ENCODE measurements around the gene ESRP2. TPM values are rescaled to one million over a fixed set of nuclear protein-coding genes. Genes with fewer than 3 reads are reported as not detected.

The ESRP2 gene
- total RNA-seq, 1 donor from 2014 or later = 64.5 TPM

DNA sequence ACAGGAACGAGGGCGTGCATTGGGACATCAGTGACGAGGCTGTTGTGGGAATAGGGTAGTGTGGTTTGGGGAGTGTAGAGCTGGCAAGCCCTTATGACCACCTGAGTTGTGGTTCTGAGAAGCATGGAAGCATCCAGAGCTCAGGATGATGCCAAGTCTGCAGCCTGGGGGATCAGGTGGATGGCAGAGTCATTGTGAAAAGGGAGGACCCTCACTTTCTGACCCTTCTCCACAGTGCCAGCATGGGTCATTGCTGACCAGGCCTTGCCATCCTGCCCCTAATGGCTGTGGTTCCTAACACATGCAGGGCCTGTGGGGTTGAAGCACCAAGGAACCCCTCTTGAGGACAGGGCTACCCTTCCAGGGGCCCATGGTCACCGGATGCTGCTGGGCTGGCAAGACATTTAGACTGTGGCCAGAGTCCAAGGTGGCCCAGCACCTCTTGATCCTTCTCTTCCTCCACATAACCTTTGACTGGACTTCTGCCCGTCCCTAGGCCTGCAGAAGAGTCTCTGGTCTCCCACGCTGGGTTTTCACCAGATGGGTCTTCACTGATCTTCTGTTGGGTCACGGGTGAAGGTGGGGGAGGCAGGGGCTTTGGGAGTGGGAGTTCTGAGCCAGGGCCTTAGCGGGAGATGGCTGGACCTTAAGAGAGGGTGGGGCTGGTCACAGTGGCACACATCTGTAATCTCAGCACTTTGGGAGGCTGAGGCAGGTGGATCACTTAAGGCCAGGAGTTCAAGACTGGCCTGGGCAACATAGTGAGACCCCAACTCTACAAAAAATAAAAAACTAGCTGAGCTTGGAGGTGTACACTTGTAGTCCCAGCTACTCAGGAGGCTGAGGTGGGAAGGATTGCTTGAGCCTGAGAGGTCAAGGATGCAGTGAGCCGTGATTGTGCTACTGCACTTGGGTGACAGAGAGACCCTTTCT is 7.3 kb upstream of the ESRP2 start:
- peaks cover 46% of the 10 kb centered on the region for H3K4me1 ChIP-seq

DNA sequence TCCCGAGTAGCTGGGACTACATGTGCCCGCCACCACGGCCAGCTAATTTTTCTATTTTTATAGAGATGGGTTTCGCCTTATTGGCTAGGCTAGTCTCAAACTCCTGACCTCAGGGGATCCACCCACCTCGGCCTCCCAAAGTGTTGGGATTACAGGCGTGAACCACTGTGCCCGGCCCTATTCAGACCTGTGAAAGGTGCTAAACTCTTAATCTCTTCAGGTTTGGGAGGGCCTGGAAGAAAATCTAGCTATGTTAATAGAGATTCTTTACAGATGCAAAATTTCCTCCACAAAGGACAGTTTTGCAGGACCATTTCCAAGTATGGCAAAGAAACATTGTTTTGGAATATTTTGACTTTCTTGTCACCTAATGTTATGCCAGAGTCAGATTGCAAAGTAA is 6.2 kb upstream of the ESRP2 start:
- Histone ChIP-seq H3K9me3 (no peaks in the 10 kb centered on the region), H3K4me3 (no peak overlapping the region), H3K4me1 (peaks cover 41% of the 10 kb centered on the region), H3K36me3 (no peaks in the 10 kb centered on the region), H3K27ac (no peak overlapping the region), H3K27me3 (ENCODE audit: low read depth) (no peaks in the 10 kb centered on the region)
- TF ChIP-seq, protein P1, sequence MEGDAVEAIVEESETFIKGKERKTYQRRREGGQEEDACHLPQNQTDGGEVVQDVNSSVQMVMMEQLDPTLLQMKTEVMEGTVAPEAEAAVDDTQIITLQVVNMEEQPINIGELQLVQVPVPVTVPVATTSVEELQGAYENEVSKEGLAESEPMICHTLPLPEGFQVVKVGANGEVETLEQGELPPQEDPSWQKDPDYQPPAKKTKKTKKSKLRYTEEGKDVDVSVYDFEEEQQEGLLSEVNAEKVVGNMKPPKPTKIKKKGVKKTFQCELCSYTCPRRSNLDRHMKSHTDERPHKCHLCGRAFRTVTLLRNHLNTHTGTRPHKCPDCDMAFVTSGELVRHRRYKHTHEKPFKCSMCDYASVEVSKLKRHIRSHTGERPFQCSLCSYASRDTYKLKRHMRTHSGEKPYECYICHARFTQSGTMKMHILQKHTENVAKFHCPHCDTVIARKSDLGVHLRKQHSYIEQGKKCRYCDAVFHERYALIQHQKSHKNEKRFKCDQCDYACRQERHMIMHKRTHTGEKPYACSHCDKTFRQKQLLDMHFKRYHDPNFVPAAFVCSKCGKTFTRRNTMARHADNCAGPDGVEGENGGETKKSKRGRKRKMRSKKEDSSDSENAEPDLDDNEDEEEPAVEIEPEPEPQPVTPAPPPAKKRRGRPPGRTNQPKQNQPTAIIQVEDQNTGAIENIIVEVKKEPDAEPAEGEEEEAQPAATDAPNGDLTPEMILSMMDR (IDR thresholded peaks at IDR 0.05) = no peak
- peak; percentile 11 for DNase-seq
- no peak for ATAC-seq
- intact Hi-C loops (cut with DNase I) = no loop called here

More for the DNA sequence above, 7.3 kb upstream of the ESRP2 start:
- Histone ChIP-seq H3K36me3 (no peaks in the 10 kb centered on the region), H3K27me3 (ENCODE audit: low read depth) (no peaks in the 10 kb centered on the region), H3K9me3 (no peaks in the 10 kb centered on the region), H3K27ac (no peak overlapping the region), H3K4me3 (no peak overlapping the region)
- intact Hi-C loops (cut with DNase I) = no loop called here
- TF ChIP-seq, protein P1 (IDR thresholded peaks at IDR 0.05) = no peak
- ATAC-seq (no peak), DNase-seq (peak; percentile 5)

DNA sequence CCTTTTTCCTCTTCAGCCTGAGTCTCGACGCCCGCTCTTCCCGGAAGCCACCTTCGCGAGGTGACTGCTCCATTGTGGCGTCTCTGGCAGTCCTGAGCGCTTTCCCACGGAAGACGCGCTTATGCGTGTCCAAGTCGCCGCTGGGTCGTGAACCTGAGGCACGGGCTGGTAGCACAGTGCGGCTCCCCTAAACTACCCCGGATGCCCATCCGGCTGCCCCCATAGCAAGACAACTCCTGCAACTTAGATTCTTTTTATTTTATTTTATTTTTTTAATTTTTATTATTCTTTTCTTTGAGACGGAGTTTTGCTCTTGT is 2.1 kb upstream of the ESRP2 start:
- DNase-seq (no peak), ATAC-seq (no peak)
- Histone ChIP-seq H3K9me3 (no peaks in the 10 kb centered on the region), H3K36me3 (peaks cover 1% of the 10 kb centered on the region), H3K4me1 (peaks cover 40% of the 10 kb centered on the region), H3K4me3 (peak overlapping the region; percentile 78), H3K27me3 (ENCODE audit: low read depth) (no peaks in the 10 kb centered on the region), H3K27ac (peak overlapping the region; percentile 94)
- intact Hi-C loops (cut with DNase I) = no loop called here
- TF ChIP-seq, protein P1 (IDR thresholded peaks at IDR 0.05) = no peak

DNA sequence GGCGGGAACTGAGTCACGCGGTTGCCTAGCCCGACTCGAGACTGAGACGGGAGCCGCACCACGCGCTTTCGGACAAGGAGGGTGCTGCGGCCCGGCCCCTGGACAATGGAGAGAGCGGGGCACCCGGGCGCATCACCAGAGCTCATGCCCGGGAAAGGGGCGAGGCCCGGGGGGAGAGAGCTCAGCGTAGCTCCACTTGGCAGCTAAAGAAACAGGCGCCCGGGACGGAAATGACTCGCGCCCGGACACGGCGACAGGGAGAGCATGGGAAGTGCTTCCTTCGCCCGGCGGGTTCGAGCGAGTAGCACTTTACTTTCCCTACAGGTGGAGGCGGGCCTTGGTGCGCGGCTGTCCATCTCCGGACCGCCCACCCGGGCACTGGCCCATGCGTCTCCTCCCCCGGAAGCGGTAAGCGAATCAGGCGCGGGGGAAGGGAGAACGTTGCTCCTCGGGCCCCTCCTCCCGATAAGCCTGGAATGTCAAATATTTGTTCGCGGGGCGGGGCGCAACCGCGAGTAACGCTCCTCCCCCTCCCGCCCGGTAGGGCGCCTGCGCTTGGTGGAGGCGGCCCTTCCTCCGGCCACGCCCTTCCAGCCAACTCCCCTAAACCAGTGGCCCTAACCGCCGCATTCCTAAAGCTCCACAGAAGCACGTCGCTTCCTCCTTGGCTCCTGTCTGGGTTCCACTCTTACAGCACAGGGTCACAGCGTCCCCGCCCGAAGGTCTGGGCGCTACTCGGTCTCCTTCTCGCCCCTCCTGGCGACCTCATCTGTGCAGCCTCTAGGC is 1.5 kb upstream of the ESRP2 start:
- TF ChIP-seq, protein P1 (IDR thresholded peaks at IDR 0.05) = no peak
- Histone ChIP-seq H3K4me1 (peaks cover 40% of the 10 kb centered on the region), H3K4me3 (peak overlapping the region; percentile 78), H3K27ac (peak overlapping the region; percentile 94), H3K27me3 (ENCODE audit: low read depth) (no peaks in the 10 kb centered on the region), H3K9me3 (no peaks in the 10 kb centered on the region), H3K36me3 (peaks cover 7% of the 10 kb centered on the region)
- ATAC-seq = peak; percentile 83 to 89
- DNase-seq = peak; percentile 98
- intact Hi-C loops (cut with DNase I) = no loop called here

DNA sequence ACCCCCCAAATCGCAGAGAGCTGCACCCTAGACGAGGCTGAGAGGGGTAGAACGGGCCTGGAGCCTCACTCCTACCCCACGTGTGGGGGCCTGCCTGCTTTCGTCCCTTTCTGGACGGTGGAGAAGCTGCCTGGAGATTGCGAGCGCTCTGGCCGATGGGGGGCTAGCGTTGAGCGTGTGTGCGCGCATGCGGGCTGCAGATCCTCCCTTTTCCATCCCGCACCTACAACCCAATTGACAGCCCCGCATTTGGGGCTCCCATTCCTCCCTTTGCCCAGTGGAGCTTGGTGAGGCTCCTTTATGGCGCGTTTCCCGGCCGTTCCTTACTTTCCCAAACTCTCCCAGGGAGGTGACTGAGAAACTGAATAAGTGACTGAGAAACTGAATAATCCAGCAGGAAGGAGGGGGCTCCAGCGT is 907 bp upstream of the ESRP2 start:
- Histone ChIP-seq H3K4me1 (peaks cover 40% of the 10 kb centered on the region), H3K27ac (peak overlapping the region; percentile 94), H3K27me3 (ENCODE audit: low read depth) (no peaks in the 10 kb centered on the region), H3K4me3 (peak overlapping the region; percentile 78), H3K9me3 (no peaks in the 10 kb centered on the region), H3K36me3 (peaks cover 13% of the 10 kb centered on the region)
- ATAC-seq (peak in 1 of 2 donors; percentile 0), DNase-seq (no peak)
- intact Hi-C loops (cut with DNase I) = no loop called here
- TF ChIP-seq, protein P1 (IDR thresholded peaks at IDR 0.05) = no peak
